Measurements from ENCODE around the gene CDC20. TPM values are rescaled to one million over a fixed set of nuclear protein-coding genes. Genes with fewer than 3 reads are reported as not detected.

The CDC20 gene
- total RNA-seq, 2 donors from 2014 or later, result 2.2 to 14.9 TPM

DNA sequence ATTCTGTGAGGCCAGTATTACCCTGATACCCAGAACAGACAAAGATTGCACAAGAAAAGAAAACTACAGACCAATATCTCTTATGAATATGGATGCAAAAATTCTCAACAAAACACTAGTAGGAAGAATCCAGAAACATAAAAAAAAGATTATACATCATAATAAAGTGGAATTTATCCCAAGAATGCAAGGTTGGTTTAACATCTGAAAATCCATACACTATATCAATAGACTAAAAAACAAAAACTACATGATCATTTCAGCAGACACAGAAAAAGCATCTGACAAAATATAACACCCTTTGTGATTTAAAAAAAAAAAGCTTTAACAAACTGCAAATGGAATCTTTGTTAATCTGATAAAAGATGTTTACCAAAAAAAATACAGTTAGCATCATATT, 33.4 kb upstream of the CDC20 start:
- Histone ChIP-seq H3K36me3 (no peaks in the 10 kb centered on the region), H3K27ac (no peak overlapping the region), H3K4me1 (replicated peaks) (no peaks in the 10 kb centered on the region), H3K4me3 (no peak overlapping the region), H3K27me3 (replicated peaks; ENCODE audit: insufficient read depth) (no peaks in the 10 kb centered on the region), H3K9me3 (no peaks in the 10 kb centered on the region)
- TF ChIP-seq, protein P1, sequence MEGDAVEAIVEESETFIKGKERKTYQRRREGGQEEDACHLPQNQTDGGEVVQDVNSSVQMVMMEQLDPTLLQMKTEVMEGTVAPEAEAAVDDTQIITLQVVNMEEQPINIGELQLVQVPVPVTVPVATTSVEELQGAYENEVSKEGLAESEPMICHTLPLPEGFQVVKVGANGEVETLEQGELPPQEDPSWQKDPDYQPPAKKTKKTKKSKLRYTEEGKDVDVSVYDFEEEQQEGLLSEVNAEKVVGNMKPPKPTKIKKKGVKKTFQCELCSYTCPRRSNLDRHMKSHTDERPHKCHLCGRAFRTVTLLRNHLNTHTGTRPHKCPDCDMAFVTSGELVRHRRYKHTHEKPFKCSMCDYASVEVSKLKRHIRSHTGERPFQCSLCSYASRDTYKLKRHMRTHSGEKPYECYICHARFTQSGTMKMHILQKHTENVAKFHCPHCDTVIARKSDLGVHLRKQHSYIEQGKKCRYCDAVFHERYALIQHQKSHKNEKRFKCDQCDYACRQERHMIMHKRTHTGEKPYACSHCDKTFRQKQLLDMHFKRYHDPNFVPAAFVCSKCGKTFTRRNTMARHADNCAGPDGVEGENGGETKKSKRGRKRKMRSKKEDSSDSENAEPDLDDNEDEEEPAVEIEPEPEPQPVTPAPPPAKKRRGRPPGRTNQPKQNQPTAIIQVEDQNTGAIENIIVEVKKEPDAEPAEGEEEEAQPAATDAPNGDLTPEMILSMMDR (IDR thresholded peaks at IDR 0.05), result no peak
- TF ChIP-seq POLR2A (IDR thresholded peaks at IDR 0.05), result no peak
- TF ChIP-seq POLR2AphosphoS5 (IDR thresholded peaks at IDR 0.05), result no peak
- intact Hi-C loops (cut with DNase I), result no loop called here
- DNase-seq (ENCODE audit: low spot score), result no peak

- H3K27me3 ChIP-seq (replicated peaks; ENCODE audit: insufficient read depth), result no peaks in the 10 kb centered on the region
- no peaks in the 10 kb centered on the region for H3K9me3 ChIP-seq
- no peaks in the 10 kb centered on the region for H3K36me3 ChIP-seq
- TF ChIP-seq POLR2AphosphoS5 (IDR thresholded peaks at IDR 0.05), result no peak
- TF ChIP-seq, protein P1 (IDR thresholded peaks at IDR 0.05), result no peak
- no peak for TF ChIP-seq POLR2A (IDR thresholded peaks at IDR 0.05)
- H3K27ac ChIP-seq, result no peak overlapping the region
- 94% methylated on average over 1 of the region's 1 CpG for WGBS
- H3K4me3 ChIP-seq, result no peak overlapping the region
- no peak for DNase-seq (ENCODE audit: low spot score)
- no peaks in the 10 kb centered on the region for H3K4me1 ChIP-seq (replicated peaks)
- intact Hi-C loops (cut with DNase I), result no loop called here
Measured at GRCh38 chr1:43327549-43328292, 31.1 kb upstream of the CDC20 start.

GRCh38 chr1:43329995-43330751, 28.6 kb upstream of the CDC20 start:
- no peak overlapping the region for H3K4me3 ChIP-seq
- TF ChIP-seq POLR2AphosphoS5 (IDR thresholded peaks at IDR 0.05) (no peak), POLR2A (IDR thresholded peaks at IDR 0.05) (no peak)
- TF ChIP-seq, protein P1 (IDR thresholded peaks at IDR 0.05), result no peak
- H3K27me3 ChIP-seq (replicated peaks; ENCODE audit: insufficient read depth), result no peaks in the 10 kb centered on the region
- H3K4me1 ChIP-seq (replicated peaks), result no peaks in the 10 kb centered on the region
- intact Hi-C loops (cut with DNase I), result no loop called here
- H3K27ac ChIP-seq, result no peak overlapping the region
- no peaks in the 10 kb centered on the region for H3K36me3 ChIP-seq
- no peak for DNase-seq (ENCODE audit: low spot score)
- WGBS, result 61% methylated on average over 6 of the region's 6 CpGs
- H3K9me3 ChIP-seq, result no peaks in the 10 kb centered on the region

- no peaks in the 10 kb centered on the region for H3K9me3 ChIP-seq
- intact Hi-C loops (cut with DNase I), result no loop called here
- H3K4me1 ChIP-seq (replicated peaks), result no peaks in the 10 kb centered on the region
- DNase-seq (ENCODE audit: low spot score), result no peak
- TF ChIP-seq POLR2AphosphoS5 (IDR thresholded peaks at IDR 0.05), result no peak
- TF ChIP-seq, protein P1 (IDR thresholded peaks at IDR 0.05), result no peak
- no peak for TF ChIP-seq POLR2A (IDR thresholded peaks at IDR 0.05)
- no peaks in the 10 kb centered on the region for H3K36me3 ChIP-seq
- H3K27me3 ChIP-seq (replicated peaks; ENCODE audit: insufficient read depth), result no peaks in the 10 kb centered on the region
- H3K27ac ChIP-seq, result no peak overlapping the region
- WGBS, result 81% methylated on average over 5 of the region's 5 CpGs
- no peak overlapping the region for H3K4me3 ChIP-seq
Measured at GRCh38 chr1:43331688-43332087, 27.1 kb upstream of the CDC20 start.

Measured in prostate gland (tissue), 2 donors.